ENCODE measurements around the gene LRIG1. TPM values are rescaled to one million over a fixed set of nuclear protein-coding genes. Genes with fewer than 3 reads are reported as not detected.

LRIG1 gene
- total RNA-seq, 1 donor from 2014 or later, result 27.9 TPM

- DNase-seq (ENCODE audit: low spot score), result no peak
These were observed 57.6 kb downstream of the LRIG1 start for GRCh38 chr3:66443118-66443803.

- peak; percentile 51 for DNase-seq (ENCODE audit: low spot score)
These were observed 58.3 kb downstream of the LRIG1 start for GRCh38 chr3:66442254-66443117.

GRCh38 chr3:66441692-66442091, 59.1 kb downstream of the LRIG1 start:
- no peak for DNase-seq (ENCODE audit: low spot score)

GRCh38 chr3:66441129-66441528, 59.7 kb downstream of the LRIG1 start:
- DNase-seq (ENCODE audit: low spot score), result no peak

- DNase-seq (ENCODE audit: low spot score), result no peak
These were observed 61.0 kb downstream of the LRIG1 start for GRCh38 chr3:66439666-66440344.

- no peak for DNase-seq (ENCODE audit: low spot score)
These were observed 62.8 kb downstream of the LRIG1 start for GRCh38 chr3:66438046-66438445.

GRCh38 chr3:66437341-66437929, 63.4 kb downstream of the LRIG1 start:
- DNase-seq (ENCODE audit: low spot score), result no peak

- DNase-seq (ENCODE audit: low spot score), result no peak
These were observed 64.8 kb downstream of the LRIG1 start for GRCh38 chr3:66435989-66436388.

- DNase-seq (ENCODE audit: low spot score), result no peak
These were observed 66.1 kb downstream of the LRIG1 start for GRCh38 chr3:66434726-66435125.

GRCh38 chr3:66433522-66433782, 67.4 kb downstream of the LRIG1 start:
- peak; percentile 48 for DNase-seq (ENCODE audit: low spot score)

- DNase-seq (ENCODE audit: low spot score), result no peak
These were observed 67.9 kb downstream of the LRIG1 start for GRCh38 chr3:66432767-66433521.

GRCh38 chr3:66432041-66432766, 68.6 kb downstream of the LRIG1 start:
- DNase-seq (ENCODE audit: low spot score), result no peak

GRCh38 chr3:66431494-66431893, 69.3 kb downstream of the LRIG1 start:
- no peak for DNase-seq (ENCODE audit: low spot score)

GRCh38 chr3:66430876-66431275, 69.9 kb downstream of the LRIG1 start:
- DNase-seq (ENCODE audit: low spot score), result no peak

- peak; percentile 88 for DNase-seq (ENCODE audit: low spot score)
These were observed 72.1 kb downstream of the LRIG1 start for GRCh38 chr3:66428733-66429132.

- no peak for DNase-seq (ENCODE audit: low spot score)
These were observed 72.8 kb downstream of the LRIG1 start for GRCh38 chr3:66427951-66428474.

- DNase-seq (ENCODE audit: low spot score), result no peak
These were observed 73.5 kb downstream of the LRIG1 start for GRCh38 chr3:66427352-66427751.

GRCh38 chr3:66426135-66426534, 74.7 kb downstream of the LRIG1 start:
- no peak for DNase-seq (ENCODE audit: low spot score)

- DNase-seq (ENCODE audit: low spot score), result no peak
These were observed 75.2 kb downstream of the LRIG1 start for GRCh38 chr3:66425576-66426114.

GRCh38 chr3:66425032-66425431, 75.8 kb downstream of the LRIG1 start:
- DNase-seq (ENCODE audit: low spot score), result no peak
